ENCODE measurements around the gene SLC25A24. TPM values are rescaled to one million over a fixed set of nuclear protein-coding genes. Genes with fewer than 3 reads are reported as not detected.
A peak's percentile ranks its signal among the peaks of the same experiment; 100 is the strongest.
"Not testable (repeated sequence)": the region's sequence is repeated elsewhere in the genome, so short reads cannot be mapped to it uniquely, and the experiment has no call there.

The SLC25A24 gene
- total and polyA plus RNA-seq, 9 of the 15 experiments (the other 6 are each of a cell fraction or from before 2014, with no cell fraction given): 6.9 to 34.9 (median 25.4) TPM

DNA sequence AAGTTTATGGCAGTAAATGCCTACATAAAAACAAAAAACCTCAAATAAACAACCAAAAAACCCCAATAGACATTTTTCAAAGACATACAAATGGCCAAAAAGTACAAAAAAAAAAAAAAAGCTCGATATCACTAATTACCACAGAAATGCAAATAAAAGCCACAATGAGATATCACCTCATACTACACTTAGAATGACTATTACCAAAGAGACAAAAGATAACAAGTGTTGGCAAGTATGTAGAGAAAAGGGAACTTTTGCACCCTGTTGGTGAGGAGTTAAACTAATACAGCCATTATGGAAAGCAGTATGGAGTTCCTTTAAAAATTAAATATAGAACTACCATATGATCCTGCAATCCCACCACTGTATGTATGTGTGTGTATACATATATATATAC is 21.1 kb downstream of the SLC25A24 start:
- H3K27ac ChIP-seq (ENCODE audit: extremely low read depth, low read depth, low read length): no peak overlapping the region
- no peak for FAIRE-seq
- H3K9ac ChIP-seq (ENCODE audit: insufficient read depth in 1 of 2, low read depth in 2 of 2, low read length in 2 of 2): no peak overlapping the region
- H3K27me3 ChIP-seq (ENCODE audit: control insufficient read depth in 2 of 2, insufficient read depth in 2 of 2, low read length in 2 of 2): no peaks in the 10 kb centered on the region
- H2AFZ ChIP-seq (ENCODE audit: low read depth, low read length): no peak overlapping the region
- ChIA-PET POLR2A (no interaction called here), CTCF (ENCODE audit: low intra/inter-chr PET ratio) (no interaction called here)
- H3K36me3 ChIP-seq (ENCODE audit: control insufficient read depth, insufficient read depth, low read length): peaks cover 19% of the 10 kb centered on the region; the same call in 2 of the 3 replicates
- 43% methylated on average over 1 of the region's 1 CpG for WGBS (ENCODE audit: insufficient coverage, low coverage, missing lambda C conversion rate)
- no peak for TF ChIP-seq ZNF668 (CRISPR knock-in tag; IDR thresholded peaks at IDR 0.05)
- no peak for TF ChIP-seq PHF21A (IDR thresholded peaks at IDR 0.05; ENCODE audit: borderline replicate concordance, low read depth)
- TF ChIP-seq FOXP1 (CRISPR knock-in tag; IDR thresholded peaks at IDR 0.05): no peak
- TF ChIP-seq TFAM (CRISPR knock-in tag; conservative IDR thresholded peaks at IDR 0.05): no peak
- no peak overlapping the region for H3K4me2 ChIP-seq (ENCODE audit: insufficient read depth, low read length)
- no peaks in the 10 kb centered on the region for H3K79me2 ChIP-seq (ENCODE audit: control insufficient read depth, insufficient read depth, low read length)
- no peak overlapping the region for H3K4me3 ChIP-seq
- DNase-seq (ENCODE audit: extremely low read depth in 1 of 4, low spot score in 3 of 4): no peak
- ATAC-seq: no peak
- peaks cover 12% of the 10 kb centered on the region; the same call in 1 of the 2 replicates for H3K9me3 ChIP-seq (replicated peaks; ENCODE audit: control insufficient read depth, insufficient read depth, low read depth, low read length)
- no peaks in the 10 kb centered on the region for H3K4me1 ChIP-seq (replicated peaks in 1 of 2; ENCODE audit: control insufficient read depth in 2 of 2, insufficient read depth in 2 of 2, low read length in 2 of 2)
- in situ Hi-C loops (cut with MboI) (no loop called here), intact Hi-C loops (cut with micrococcal nuclease) (no loop called here)
- H4K20me1 ChIP-seq (replicated peaks; ENCODE audit: control insufficient read depth, insufficient read depth, low read length): no peaks in the 10 kb centered on the region
- BruUV-seq (replicated peaks): no TSS peak
- no peaks in the 10 kb centered on the region for H3K9me1 ChIP-seq (ENCODE audit: control insufficient read depth, insufficient read depth, low read length)

DNA sequence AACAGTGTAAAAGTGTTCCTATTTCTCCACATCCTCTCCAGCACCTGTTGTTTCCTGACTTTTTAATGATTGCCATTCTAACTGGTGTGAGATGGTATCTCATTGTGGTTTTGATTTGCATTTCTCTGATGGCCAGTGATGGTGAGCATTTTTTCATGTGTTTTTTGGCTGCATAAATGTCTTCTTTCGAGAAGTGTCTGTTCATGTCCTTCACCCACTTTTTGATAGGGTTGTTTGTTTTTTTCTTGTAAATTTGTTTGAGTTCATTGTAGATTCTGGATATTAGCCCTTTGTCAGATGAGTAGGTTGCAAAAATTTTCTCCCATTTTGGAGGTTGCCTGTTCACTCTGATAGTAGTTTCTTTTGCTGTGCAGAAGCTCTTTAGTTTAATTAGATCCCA is 37.7 kb downstream of the SLC25A24 start:
- CTCF ChIA-PET (ENCODE audit: low intra/inter-chr PET ratio); H3K27ac ChIP-seq (ENCODE audit: extremely low read depth, low read depth, low read length); in situ Hi-C loops (cut with MboI); H3K36me3 ChIP-seq (ENCODE audit: control insufficient read depth, insufficient read depth, low read length); H3K27me3 ChIP-seq (ENCODE audit: control insufficient read depth in 2 of 2, insufficient read depth in 2 of 2, low read length in 2 of 2); H3K79me2 ChIP-seq (ENCODE audit: control insufficient read depth, insufficient read depth, low read length); BruUV-seq (replicated peaks); H2AFZ ChIP-seq (ENCODE audit: low read depth, low read length); H3K4me3 ChIP-seq; intact Hi-C loops (cut with micrococcal nuclease); H3K9me3 ChIP-seq (replicated peaks; ENCODE audit: control insufficient read depth, insufficient read depth, low read depth, low read length); H3K9me1 ChIP-seq (ENCODE audit: control insufficient read depth, insufficient read depth, low read length); H4K20me1 ChIP-seq (replicated peaks; ENCODE audit: control insufficient read depth, insufficient read depth, low read length); POLR2A ChIA-PET; H3K4me1 ChIP-seq (replicated peaks in 1 of 2; ENCODE audit: control insufficient read depth in 2 of 2, insufficient read depth in 2 of 2, low read length in 2 of 2); H3K9ac ChIP-seq (ENCODE audit: insufficient read depth in 1 of 2, low read depth in 2 of 2, low read length in 2 of 2); DNase-seq (ENCODE audit: extremely low read depth in 1 of 4, low spot score in 3 of 4); ATAC-seq; H3K4me2 ChIP-seq (ENCODE audit: insufficient read depth, low read length); FAIRE-seq: not testable (repeated sequence)
- no CpG with 5 or more reads among the region's 1 CpG for WGBS (ENCODE audit: insufficient coverage, low coverage, missing lambda C conversion rate)
- TF ChIP-seq, protein P1, sequence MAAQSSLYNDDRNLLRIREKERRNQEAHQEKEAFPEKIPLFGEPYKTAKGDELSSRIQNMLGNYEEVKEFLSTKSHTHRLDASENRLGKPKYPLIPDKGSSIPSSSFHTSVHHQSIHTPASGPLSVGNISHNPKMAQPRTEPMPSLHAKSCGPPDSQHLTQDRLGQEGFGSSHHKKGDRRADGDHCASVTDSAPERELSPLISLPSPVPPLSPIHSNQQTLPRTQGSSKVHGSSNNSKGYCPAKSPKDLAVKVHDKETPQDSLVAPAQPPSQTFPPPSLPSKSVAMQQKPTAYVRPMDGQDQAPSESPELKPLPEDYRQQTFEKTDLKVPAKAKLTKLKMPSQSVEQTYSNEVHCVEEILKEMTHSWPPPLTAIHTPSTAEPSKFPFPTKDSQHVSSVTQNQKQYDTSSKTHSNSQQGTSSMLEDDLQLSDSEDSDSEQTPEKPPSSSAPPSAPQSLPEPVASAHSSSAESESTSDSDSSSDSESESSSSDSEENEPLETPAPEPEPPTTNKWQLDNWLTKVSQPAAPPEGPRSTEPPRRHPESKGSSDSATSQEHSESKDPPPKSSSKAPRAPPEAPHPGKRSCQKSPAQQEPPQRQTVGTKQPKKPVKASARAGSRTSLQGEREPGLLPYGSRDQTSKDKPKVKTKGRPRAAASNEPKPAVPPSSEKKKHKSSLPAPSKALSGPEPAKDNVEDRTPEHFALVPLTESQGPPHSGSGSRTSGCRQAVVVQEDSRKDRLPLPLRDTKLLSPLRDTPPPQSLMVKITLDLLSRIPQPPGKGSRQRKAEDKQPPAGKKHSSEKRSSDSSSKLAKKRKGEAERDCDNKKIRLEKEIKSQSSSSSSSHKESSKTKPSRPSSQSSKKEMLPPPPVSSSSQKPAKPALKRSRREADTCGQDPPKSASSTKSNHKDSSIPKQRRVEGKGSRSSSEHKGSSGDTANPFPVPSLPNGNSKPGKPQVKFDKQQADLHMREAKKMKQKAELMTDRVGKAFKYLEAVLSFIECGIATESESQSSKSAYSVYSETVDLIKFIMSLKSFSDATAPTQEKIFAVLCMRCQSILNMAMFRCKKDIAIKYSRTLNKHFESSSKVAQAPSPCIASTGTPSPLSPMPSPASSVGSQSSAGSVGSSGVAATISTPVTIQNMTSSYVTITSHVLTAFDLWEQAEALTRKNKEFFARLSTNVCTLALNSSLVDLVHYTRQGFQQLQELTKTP (IDR thresholded peaks at IDR 0.05; ENCODE audit: low read depth in 1 of 2, partially characterized antibody in 2 of 2): peak in 1 of 2 experiments; percentile 95

GRCh38 chr1:108159951-108160350 is 40.2 kb downstream of the SLC25A24 start:
- DNase-seq (ENCODE audit: extremely low read depth in 1 of 4, low spot score in 3 of 4); H3K9ac ChIP-seq (ENCODE audit: insufficient read depth in 1 of 2, low read depth in 2 of 2, low read length in 2 of 2); intact Hi-C loops (cut with micrococcal nuclease); BruUV-seq (replicated peaks); FAIRE-seq; H3K4me2 ChIP-seq (ENCODE audit: insufficient read depth, low read length); H3K4me3 ChIP-seq; H4K20me1 ChIP-seq (replicated peaks; ENCODE audit: control insufficient read depth, insufficient read depth, low read length); H3K79me2 ChIP-seq (ENCODE audit: control insufficient read depth, insufficient read depth, low read length); H3K9me3 ChIP-seq (replicated peaks; ENCODE audit: control insufficient read depth, insufficient read depth, low read depth, low read length); CTCF ChIA-PET (ENCODE audit: low intra/inter-chr PET ratio); POLR2A ChIA-PET; in situ Hi-C loops (cut with MboI); H3K36me3 ChIP-seq (ENCODE audit: control insufficient read depth, insufficient read depth, low read length); H3K27me3 ChIP-seq (ENCODE audit: control insufficient read depth in 2 of 2, insufficient read depth in 2 of 2, low read length in 2 of 2); H3K27ac ChIP-seq (ENCODE audit: extremely low read depth, low read depth, low read length); ATAC-seq; H2AFZ ChIP-seq (ENCODE audit: low read depth, low read length); H3K9me1 ChIP-seq (ENCODE audit: control insufficient read depth, insufficient read depth, low read length); H3K4me1 ChIP-seq (replicated peaks in 1 of 2; ENCODE audit: control insufficient read depth in 2 of 2, insufficient read depth in 2 of 2, low read length in 2 of 2): not testable (repeated sequence)
- WGBS (ENCODE audit: insufficient coverage, low coverage, missing lambda C conversion rate): no CpG with 5 or more reads among the region's 30 CpGs

All from K562 (cell line).